Upper lobe of right lung (tissue), 1 donor: ENCODE data around the gene CACNG4. TPM values are rescaled to one million over a fixed set of nuclear protein-coding genes. Genes with fewer than 3 reads are reported as not detected.

Experiments used
- ATAC-seq: fragments of 200-7000 bp; cut with Tn5 transposase; one replicate; pipeline ENCODE4 v1.9.1; 2020; ENCODE audit warnings: mild to moderate bottlenecking, moderate library complexity
- DNase-seq: peaks from one replicate; pipeline ENCODE4 v3.0.0-alpha.2; 2020
- H3K27ac ChIP-seq: fragments of 200-600 bp; one replicate; pipeline ENCODE4 v1.8.0; 2022
- H3K27me3 ChIP-seq: fragments of 200-600 bp; one replicate; pipeline ENCODE4 v1.8.0; 2022; ENCODE audit warnings: mild to moderate bottlenecking
- H3K36me3 ChIP-seq: fragments of 200-600 bp; one replicate; pipeline ENCODE4 v1.8.0; 2022
- H3K4me1 ChIP-seq: fragments of 200-600 bp; one replicate; pipeline ENCODE4 v1.8.0; 2022
- H3K4me3 ChIP-seq: fragments of 200-600 bp; one replicate; pipeline ENCODE4 v1.8.0; 2022; ENCODE audit warnings: mild to moderate bottlenecking
- H3K9me3 ChIP-seq: fragments of 200-600 bp; one replicate; pipeline ENCODE4 v1.8.0; 2022
- CTCF ChIP-seq: fragments of 200-600 bp; IDR thresholded peaks from one replicate; pipeline ENCODE4 v1.8.0; 2022; ENCODE audit warnings: antibody characterized with exemption
- intact Hi-C: fragments of 100-400 bp; cut with DNase I; formaldehyde crosslinking; loops from one replicate; pipeline ENCODE4 v1.11.0; 2022
- total RNA-seq: library from RNA; stranded (reverse); fragmentation: NEBNext Ultra II Directional; extraction: Animal tissue kit (Norgen Biotek cat#: 25700); gene quantifications from one replicate; pipeline ENCODE4 v1.2.1, GENCODE V29; 2021
- donor health status: DM: no; HTN: yes; CAD: no; lungs with severe emphysema.

CACNG4 gene
- total RNA-seq, 1 donor from 2014 or later = 9.3 TPM

- DNase-seq (no peak), ATAC-seq (no peak)
- H3K4me1 ChIP-seq = no peaks in the 10 kb centered on the region
- TF ChIP-seq CTCF = no peak
- H3K27ac ChIP-seq = no peak overlapping the region
- H3K4me3 ChIP-seq = no peak overlapping the region
- no peaks in the 10 kb centered on the region for H3K9me3 ChIP-seq
- intact Hi-C loops = no loop called here
- H3K36me3 ChIP-seq = no peaks in the 10 kb centered on the region
- H3K27me3 ChIP-seq = peaks cover 10% of the 10 kb centered on the region
Measured at GRCh38 chr17:66950325-66950724, 14.2 kb upstream of the CACNG4 start.

DNA sequence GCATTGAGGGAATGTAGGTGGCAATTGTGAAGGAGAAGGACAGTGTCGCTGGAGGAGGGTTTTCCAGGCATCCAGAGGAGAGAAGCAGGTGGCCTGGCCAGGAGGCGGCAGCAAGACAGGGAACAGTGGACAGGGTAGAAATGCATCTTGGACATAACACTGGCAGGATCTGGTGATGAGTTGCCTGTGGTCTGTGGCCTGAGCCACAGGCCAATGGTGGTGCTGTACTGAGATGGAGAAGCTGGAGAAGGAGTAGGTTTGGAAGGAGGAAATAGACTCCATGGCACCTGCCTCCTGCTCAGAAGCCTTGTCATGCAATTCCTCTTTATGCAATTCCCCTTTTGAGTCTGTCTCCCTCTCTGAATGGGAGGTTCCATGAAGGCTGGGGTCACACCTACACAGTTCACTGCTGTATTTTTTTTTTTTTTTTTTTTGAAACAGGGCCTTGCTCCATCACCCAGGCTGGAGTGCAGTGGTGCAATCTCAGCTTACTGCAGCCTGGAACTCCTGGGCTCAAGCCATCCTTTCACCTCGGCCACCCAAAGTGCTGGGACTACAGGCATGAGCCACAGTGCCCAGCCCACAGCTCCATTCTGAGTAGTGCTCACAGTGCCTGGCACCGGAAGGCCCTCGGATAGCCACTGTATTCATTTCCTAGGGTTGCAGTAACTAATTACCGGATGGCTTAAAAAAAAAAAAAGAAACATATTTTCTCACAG, 13.5 kb upstream of the CACNG4 start:
- no peak for DNase-seq
- Histone ChIP-seq H3K27me3 (peaks cover 9% of the 10 kb centered on the region), H3K4me1 (no peaks in the 10 kb centered on the region), H3K9me3 (no peaks in the 10 kb centered on the region), H3K4me3 (no peak overlapping the region), H3K36me3 (no peaks in the 10 kb centered on the region), H3K27ac (no peak overlapping the region)
- TF ChIP-seq CTCF = no peak
- ATAC-seq = no peak
- intact Hi-C loops = no loop called here

GRCh38 chr17:66951605-66951953, 12.9 kb upstream of the CACNG4 start:
- Histone ChIP-seq H3K27ac (no peak overlapping the region), H3K9me3 (no peaks in the 10 kb centered on the region), H3K27me3 (peaks cover 9% of the 10 kb centered on the region), H3K4me3 (no peak overlapping the region), H3K36me3 (no peaks in the 10 kb centered on the region), H3K4me1 (no peaks in the 10 kb centered on the region)
- ATAC-seq (no peak), DNase-seq (no peak)
- no peak for TF ChIP-seq CTCF
- intact Hi-C loops = no loop called here

GRCh38 chr17:66952031-66952524, 12.4 kb upstream of the CACNG4 start:
- Histone ChIP-seq H3K9me3 (no peaks in the 10 kb centered on the region), H3K27ac (peak overlapping the region; percentile 70), H3K27me3 (peaks cover 5% of the 10 kb centered on the region), H3K36me3 (no peaks in the 10 kb centered on the region), H3K4me1 (no peaks in the 10 kb centered on the region), H3K4me3 (no peak overlapping the region)
- DNase-seq = peak; percentile 77
- peak; percentile 90 for ATAC-seq
- intact Hi-C loops = no loop called here
- no peak for TF ChIP-seq CTCF

GRCh38 chr17:66952681-66953629, 11.6 kb upstream of the CACNG4 start:
- no peaks in the 10 kb centered on the region for H3K9me3 ChIP-seq
- no peaks in the 10 kb centered on the region for H3K4me1 ChIP-seq
- no peaks in the 10 kb centered on the region for H3K27me3 ChIP-seq
- H3K4me3 ChIP-seq = no peak overlapping the region
- peak overlapping the region; percentile 70 for H3K27ac ChIP-seq
- DNase-seq (no peak), ATAC-seq (no peak)
- no peaks in the 10 kb centered on the region for H3K36me3 ChIP-seq
- no peak for TF ChIP-seq CTCF
- intact Hi-C loops = no loop called here
